ENCODE data around the gene TMPRSS2.

Gene TMPRSS2

GRCh38 chr21:41487082-41487481, 20.9 kb downstream of the TMPRSS2 start:
- DNase-seq, result no peak
- intact Hi-C loops (cut with DNase I), result no loop called here

GRCh38 chr21:41483973-41484372, 24.0 kb downstream of the TMPRSS2 start:
- no peak for DNase-seq
- intact Hi-C loops (cut with DNase I), result no loop called here

- no peak for DNase-seq
- intact Hi-C loops (cut with DNase I), result no loop called here
Observed at GRCh38 chr21:41483415-41483814, 24.5 kb downstream of the TMPRSS2 start.

- intact Hi-C loops (cut with DNase I), result no loop called here
- no peak for DNase-seq
Observed at GRCh38 chr21:41482980-41483379, 25.0 kb downstream of the TMPRSS2 start.

GRCh38 chr21:41482301-41482700, 25.7 kb downstream of the TMPRSS2 start:
- no peak for DNase-seq
- intact Hi-C loops (cut with DNase I), result no loop called here

GRCh38 chr21:41481191-41481590, 26.8 kb downstream of the TMPRSS2 start:
- intact Hi-C loops (cut with DNase I), result no loop called here
- no peak for DNase-seq

GRCh38 chr21:41480086-41480690, 27.8 kb downstream of the TMPRSS2 start:
- intact Hi-C loops (cut with DNase I), result no loop called here
- no peak for DNase-seq

GRCh38 chr21:41479686-41480085, 28.3 kb downstream of the TMPRSS2 start:
- DNase-seq, result no peak
- intact Hi-C loops (cut with DNase I), result no loop called here

- DNase-seq, result peak in 1 of 42 donors; percentile 26
- intact Hi-C loops (cut with DNase I), result no loop called here
Observed at GRCh38 chr21:41478319-41479177, 29.4 kb downstream of the TMPRSS2 start.

- intact Hi-C loops (cut with DNase I), result no loop called here
- DNase-seq, result peak in 40 of 42 donors; percentile 6 to 70 (median 46)
Observed at GRCh38 chr21:41477641-41478318, 30.2 kb downstream of the TMPRSS2 start.

GRCh38 chr21:41475714-41476420, 32.1 kb downstream of the TMPRSS2 start:
- no peak for DNase-seq
- intact Hi-C loops (cut with DNase I), result no loop called here

- no peak for DNase-seq
- intact Hi-C loops (cut with DNase I), result no loop called here
Observed at GRCh38 chr21:41472753-41473548, 35.0 kb downstream of the TMPRSS2 start.

GRCh38 chr21:41470054-41470453, 37.9 kb downstream of the TMPRSS2 start:
- intact Hi-C loops (cut with DNase I), result no loop called here
- no peak for DNase-seq

GRCh38 chr21:41466024-41466820, 41.7 kb downstream of the TMPRSS2 start:
- intact Hi-C loops (cut with DNase I), result loop anchor here (10.0 kb wide), 1 partner anchor 181 kb away; no protein-coding TSS in a partner anchor
- DNase-seq, result peak in 1 of 42 donors; percentile 33

GRCh38 chr21:41465176-41465781, 42.7 kb downstream of the TMPRSS2 start:
- peak in 1 of 42 donors; percentile 32 for DNase-seq
- intact Hi-C loops (cut with DNase I), result loop anchor here (10.0 kb wide), 1 partner anchor 180 kb away; no protein-coding TSS in a partner anchor

- DNase-seq, result peak; percentile 46 to 85 (median 66)
- intact Hi-C loops (cut with DNase I), result loop anchor here (10.0 kb wide), 1 partner anchor 176 kb away; no protein-coding TSS in a partner anchor
Observed at GRCh38 chr21:41460578-41461527, 47.1 kb downstream of the TMPRSS2 start.
